ENCODE measurements around the gene NHERF1.

Gene NHERF1

GRCh38 chr17:74767111-74767516, 18.7 kb downstream of the NHERF1 start:
- peaks cover 3 to 53% of the 10 kb centered on the region in 2 experiments; a peak in 2 of 3 replicates for H3K36me3 ChIP-seq (ENCODE audit: control insufficient read depth in 2 of 2, insufficient read depth in 1 of 2, low read length in 2 of 2)
- H3K9me3 ChIP-seq (ENCODE audit: control insufficient read depth, insufficient read depth, low read depth, low read length): no peaks in the 10 kb centered on the region
- no peak overlapping the region for H3K4me3 ChIP-seq (ENCODE audit: low read depth, low read length)
- CTCF ChIA-PET: interaction anchor here (0.6 to 2.6 kb wide), 3 partner anchors 22 to 293 kb away, joined by 3 to 12 read pairs (median 5); no protein-coding TSS in a partner anchor
- H3K4me1 ChIP-seq (ENCODE audit: control insufficient read depth, insufficient read depth, low read length): no peaks in the 10 kb centered on the region
- H3K27ac ChIP-seq (ENCODE audit: extremely low read depth, low read depth, low read length): no peak overlapping the region
- POLR2A ChIA-PET: interaction anchor here (0.9 to 1.9 kb wide), 2 partner anchors 9 to 201 kb away, joined by 3 to 12 read pairs; partner anchors contain the start of gene NAT9
- TF ChIP-seq BCL11B (tag by site-specific recombination; IDR thresholded peaks at IDR 0.05; ENCODE audit: low read depth) (no peak), ZBTB21 (tag by site-specific recombination; IDR thresholded peaks at IDR 0.05) (no peak), ZNF37A (tag by site-specific recombination; IDR thresholded peaks at IDR 0.05) (no peak), PRDM2 (tag by site-specific recombination; IDR thresholded peaks at IDR 0.05; ENCODE audit: borderline replicate concordance) (no peak)

GRCh38 chr17:74768069-74768762, 19.8 kb downstream of the NHERF1 start:
- H3K36me3 ChIP-seq (ENCODE audit: control insufficient read depth in 2 of 2, insufficient read depth in 1 of 2, low read length in 2 of 2): peaks cover 3 to 64% of the 10 kb centered on the region in 2 experiments; a peak in 2 of 3 replicates
- CTCF ChIA-PET: interaction anchor here (0.7 to 2.6 kb wide), 2 partner anchors 24 to 65 kb away, joined by 4 to 12 read pairs; no protein-coding TSS in a partner anchor
- no peaks in the 10 kb centered on the region for H3K9me3 ChIP-seq (ENCODE audit: control insufficient read depth, insufficient read depth, low read depth, low read length)
- TF ChIP-seq ZNF488 (tag by site-specific recombination; IDR thresholded peaks at IDR 0.05): no peak
- no peak for TF ChIP-seq ZNF169 (tag by site-specific recombination; IDR thresholded peaks at IDR 0.05)
- peak; percentile 53 for TF ChIP-seq ZNF692 (tag by site-specific recombination; IDR thresholded peaks at IDR 0.05)
- no peak for TF ChIP-seq ZNF426 (tag by site-specific recombination; IDR thresholded peaks at IDR 0.05)
- no peak for TF ChIP-seq KLF7 (tag by site-specific recombination; IDR thresholded peaks at IDR 0.05; ENCODE audit: borderline replicate concordance)
- TF ChIP-seq BCL6B (tag by site-specific recombination; IDR thresholded peaks at IDR 0.05): no peak
- no peak for TF ChIP-seq KLF1 (tag by site-specific recombination; IDR thresholded peaks at IDR 0.05)
- TF ChIP-seq RBAK (tag by site-specific recombination; IDR thresholded peaks at IDR 0.05): no peak
- TF ChIP-seq SP7 (tag by site-specific recombination; IDR thresholded peaks at IDR 0.05): no peak
- TF ChIP-seq ZNF24 (tag by site-specific recombination; IDR thresholded peaks at IDR 0.05): no peak
- peak; percentile 23; the same call in 1 of the 2 replicates for TF ChIP-seq ZBTB48 (tag by site-specific recombination; IDR thresholded peaks at IDR 0.05)
- TF ChIP-seq ZNF501 (tag by site-specific recombination; IDR thresholded peaks at IDR 0.05): no peak
- no peak for TF ChIP-seq ZNF248 (tag by site-specific recombination; IDR thresholded peaks at IDR 0.05)
- no peak for TF ChIP-seq AEBP2 (tag by site-specific recombination; IDR thresholded peaks at IDR 0.05; ENCODE audit: borderline replicate concordance)
- TF ChIP-seq ZNF157 (tag by site-specific recombination; IDR thresholded peaks at IDR 0.05): no peak
- TF ChIP-seq WT1 (tag by site-specific recombination; IDR thresholded peaks at IDR 0.05): no peak
- no peak for TF ChIP-seq HOXC10 (CRISPR knock-in tag; IDR thresholded peaks at IDR 0.05)
- TF ChIP-seq HOXD13 (CRISPR knock-in tag; IDR thresholded peaks at IDR 0.05; ENCODE audit: borderline replicate concordance): no peak
- no peak for TF ChIP-seq ZNF223 (tag by site-specific recombination; IDR thresholded peaks at IDR 0.05)
- TF ChIP-seq ZEB2 (tag by site-specific recombination; IDR thresholded peaks at IDR 0.05): no peak

More at GRCh38 chr17:74768069-74768762, 19.8 kb downstream of the NHERF1 start:
- H3K4me1 ChIP-seq (ENCODE audit: control insufficient read depth, insufficient read depth, low read length): no peaks in the 10 kb centered on the region
- H3K27ac ChIP-seq (ENCODE audit: extremely low read depth, low read depth, low read length): no peak overlapping the region
- no peak overlapping the region for H3K4me3 ChIP-seq (ENCODE audit: low read depth, low read length)
- POLR2A ChIA-PET: interaction anchor here (1.9 kb wide), 1 partner anchor 8 kb away, joined by 12 read pairs; the partner anchor contains the start of gene NAT9
